Mesenchymal stem cell (in vitro differentiated cells and primary cell): ENCODE results near the gene SNX25.

Source experiments
- DNase-seq: peaks from one replicate; pipeline ENCODE4 v3.0.0-alpha.2; 2013
- H2AFZ ChIP-seq: one replicate; pipeline ENCODE4 v1.6.1; 2013; ENCODE audit warnings: low read depth, mild to moderate bottlenecking, control low read depth, inconsistent platforms, low read length, moderate library complexity
- H2AK5ac ChIP-seq: 2 replicates; pipeline ENCODE4 v1.6.1; 2013; ENCODE audit warnings: low read length, moderate library complexity, mild to moderate bottlenecking, inconsistent platforms; ENCODE audit not compliant: severe bottlenecking
- H2BK120ac ChIP-seq: one replicate; pipeline ENCODE4 v1.6.1; 2013; ENCODE audit warnings: low read depth, mild to moderate bottlenecking, inconsistent platforms, low read length, moderate library complexity
- H2BK12ac ChIP-seq, 2 experiments: one replicate each; pipeline ENCODE4 v1.6.1; 2013; ENCODE audit warnings: inconsistent platforms in 2 of 2, low read length in 2 of 2, mild to moderate bottlenecking in 2 of 2, moderate library complexity in 2 of 2, control low read depth in 1 of 2
- H2BK15ac ChIP-seq: one replicate; pipeline ENCODE4 v1.6.1; 2013; ENCODE audit warnings: mild to moderate bottlenecking, low read depth, inconsistent platforms; ENCODE audit not compliant: poor library complexity, severe bottlenecking
- H2BK5ac ChIP-seq: 2 replicates; pipeline ENCODE4 v1.6.1; 2013; ENCODE audit warnings: low read depth, mild to moderate bottlenecking, low read length, control low read depth, inconsistent platforms; ENCODE audit not compliant: poor library complexity, severe bottlenecking
- H3K14ac ChIP-seq, 2 experiments: one replicate each; pipeline ENCODE4 v1.6.1; 2013; ENCODE audit warnings: inconsistent platforms in 2 of 2, low read length in 2 of 2, control low read depth in 1 of 2, mild to moderate bottlenecking in 1 of 2, moderate library complexity in 1 of 2
- H3K18ac ChIP-seq, 2 experiments: one replicate each; pipeline ENCODE4 v1.6.1; 2013; ENCODE audit warnings: inconsistent platforms in 2 of 2, low read length in 2 of 2, control low read depth in 1 of 2, low read depth in 1 of 2, mild to moderate bottlenecking in 1 of 2
- H3K23ac ChIP-seq, 2 experiments: one replicate each; pipeline ENCODE4 v1.6.1; 2013; ENCODE audit warnings: inconsistent platforms in 2 of 2, low read length in 2 of 2, mild to moderate bottlenecking in 2 of 2, moderate library complexity in 2 of 2, control low read depth in 1 of 2
- H3K27ac ChIP-seq: 2 replicates; pipeline ENCODE4 v1.5.1; 2013; ENCODE audit warnings: mild to moderate bottlenecking, moderate library complexity, low read length, control low read depth, inconsistent platforms; ENCODE audit not compliant: poor library complexity, severe bottlenecking
- H3K27me3 ChIP-seq, 2 experiments: 2 replicates each; pipeline versions ENCODE4 v1.6.1 to v1.7.0; 2013; ENCODE audit warnings: low read length in 2 of 2, mild to moderate bottlenecking in 2 of 2, moderate library complexity in 2 of 2, control low read depth in 1 of 2, inconsistent platforms in 1 of 2; ENCODE audit not compliant: control insufficient read depth in 1 of 2, insufficient read depth in 1 of 2
- H3K36me3 ChIP-seq, 2 experiments: 2 replicates each; pipeline versions ENCODE4 v1.6.1 to v1.7.0; 2013; ENCODE audit warnings: low read length in 2 of 2, control low read depth in 1 of 2, inconsistent platforms in 1 of 2, low read depth in 1 of 2, mild to moderate bottlenecking in 1 of 2; ENCODE audit not compliant: insufficient read depth in 2 of 2, control insufficient read depth in 1 of 2
- H3K4ac ChIP-seq, 2 experiments: one replicate each; pipeline ENCODE4 v1.6.1; 2013; ENCODE audit warnings: inconsistent platforms in 2 of 2, low read length in 2 of 2, mild to moderate bottlenecking in 2 of 2, moderate library complexity in 2 of 2, control low read depth in 1 of 2, low read depth in 1 of 2
- H3K4me1 ChIP-seq: 2 replicates; pipeline ENCODE4 v1.6.1; 2013; ENCODE audit warnings: low read depth, low read length, control low read depth; ENCODE audit not compliant: control insufficient read depth, insufficient read depth
- H3K4me2 ChIP-seq: 2 replicates; pipeline ENCODE4 v1.6.1; 2013; ENCODE audit warnings: low read length, mild to moderate bottlenecking, inconsistent platforms; ENCODE audit not compliant: poor library complexity, severe bottlenecking
- H3K4me3 ChIP-seq, 2 experiments: 2 replicates each; pipeline versions ENCODE4 v1.5.1 to v1.7.0; 2013; ENCODE audit warnings: low read length in 2 of 2, mild to moderate bottlenecking in 2 of 2, control low read depth in 1 of 2, low read depth in 1 of 2; ENCODE audit not compliant: insufficient read depth in 1 of 2
- H3K79me1 ChIP-seq: replicated peaks from 2 replicates; pipeline ENCODE4 v1.6.1; 2013; ENCODE audit warnings: mild to moderate bottlenecking, control low read depth, low read length, inconsistent platforms; ENCODE audit not compliant: poor library complexity, severe bottlenecking
- H3K9ac ChIP-seq: 2 replicates; pipeline ENCODE4 v1.7.0; 2013; ENCODE audit warnings: mild to moderate bottlenecking, low read length, moderate library complexity
- H3K9me3 ChIP-seq: 2 replicates; pipeline ENCODE4 v1.7.0; 2013; ENCODE audit warnings: mild to moderate bottlenecking, low read length; ENCODE audit not compliant: control insufficient read depth
- H4K8ac ChIP-seq: one replicate; pipeline ENCODE4 v1.6.1; 2013; ENCODE audit warnings: inconsistent platforms, mild to moderate bottlenecking, low read length, moderate library complexity
- H4K91ac ChIP-seq: one replicate; pipeline ENCODE4 v1.6.1; 2013; ENCODE audit warnings: mild to moderate bottlenecking, low read length, inconsistent platforms
- WGBS: methylation state at CpG from one replicate; pipeline ENCODE4 v1.1.7; 2013; ENCODE audit warnings: mixed read lengths; 5-methylcytosine and 5-hydroxymethylcytosine counted together

Gene SNX25

GRCh38 chr4:185261946-185262345, 52.5 kb downstream of the SNX25 start:
- Histone ChIP-seq H3K36me3 (peaks cover 3 to 14% of the 10 kb centered on the region in 2 experiments), H3K27me3 (no peaks in the 10 kb centered on the region), H3K23ac (no peak overlapping the region), H3K4me3 (no peak overlapping the region), H4K8ac (no peak overlapping the region), H3K9me3 (no peaks in the 10 kb centered on the region), H2BK12ac (peak overlapping the region in 1 of 2 experiments; percentile 69), H3K18ac (no peak overlapping the region), H2BK5ac (no peak overlapping the region), H3K27ac (no peak overlapping the region), H3K14ac (no peak overlapping the region), H3K79me1 (peaks cover 19% of the 10 kb centered on the region), H3K4me1 (peaks cover 10% of the 10 kb centered on the region), H2BK120ac (no peak overlapping the region), H2BK15ac (no peak overlapping the region), H3K4me2 (no peak overlapping the region), H4K91ac (no peak overlapping the region), H2AFZ (no peak overlapping the region), H3K9ac (no peak overlapping the region), H2AK5ac (no peak overlapping the region), H3K4ac (no peak overlapping the region)
- WGBS = 66% methylated on average over 3 of the region's 4 CpGs
- peak; percentile 41 for DNase-seq

- H3K79me1 ChIP-seq = peaks cover 13% of the 10 kb centered on the region
- H4K8ac ChIP-seq = no peak overlapping the region
- no peak for DNase-seq
- 89% methylated on average over 1 of the region's 2 CpGs for WGBS
- no peak overlapping the region for H4K91ac ChIP-seq
- no peak overlapping the region for H2BK5ac ChIP-seq
- H2AFZ ChIP-seq = no peak overlapping the region
- no peak overlapping the region for H2BK120ac ChIP-seq
- no peak overlapping the region for H3K9ac ChIP-seq
- H3K27ac ChIP-seq = no peak overlapping the region
- no peak overlapping the region for H2AK5ac ChIP-seq
- H3K4me1 ChIP-seq = peaks cover 8% of the 10 kb centered on the region
- H3K4ac ChIP-seq = no peak overlapping the region
- H3K4me2 ChIP-seq = no peak overlapping the region
- no peak overlapping the region for H2BK15ac ChIP-seq
- no peak overlapping the region for H2BK12ac ChIP-seq
- no peak overlapping the region for H3K4me3 ChIP-seq
- H3K23ac ChIP-seq = no peak overlapping the region
- peaks cover 0 to 22% of the 10 kb centered on the region in 2 experiments for H3K36me3 ChIP-seq
- H3K18ac ChIP-seq = no peak overlapping the region
- H3K27me3 ChIP-seq = no peaks in the 10 kb centered on the region
- no peak overlapping the region for H3K14ac ChIP-seq
- no peaks in the 10 kb centered on the region for H3K9me3 ChIP-seq
These were observed 54.0 kb downstream of the SNX25 start for GRCh38 chr4:185263419-185263818.

GRCh38 chr4:185265942-185266341, 56.5 kb downstream of the SNX25 start:
- H2BK12ac ChIP-seq = no peak overlapping the region
- H4K91ac ChIP-seq = no peak overlapping the region
- H2BK120ac ChIP-seq = no peak overlapping the region
- peaks cover 0 to 38% of the 10 kb centered on the region in 2 experiments for H3K36me3 ChIP-seq
- no peak overlapping the region for H2BK5ac ChIP-seq
- H3K23ac ChIP-seq = no peak overlapping the region
- no peak overlapping the region for H3K18ac ChIP-seq
- H2BK15ac ChIP-seq = no peak overlapping the region
- no peak overlapping the region for H2AK5ac ChIP-seq
- H4K8ac ChIP-seq = no peak overlapping the region
- no peaks in the 10 kb centered on the region for H3K9me3 ChIP-seq
- no peak overlapping the region for H3K4me2 ChIP-seq
- H3K9ac ChIP-seq = no peak overlapping the region
- peaks cover 6% of the 10 kb centered on the region for H3K4me1 ChIP-seq
- no peaks in the 10 kb centered on the region for H3K27me3 ChIP-seq
- H3K4ac ChIP-seq = no peak overlapping the region
- H3K4me3 ChIP-seq = no peak overlapping the region
- H3K14ac ChIP-seq = no peak overlapping the region
- WGBS = 21% methylated on average over 1 of the region's 1 CpG
- H2AFZ ChIP-seq = no peak overlapping the region
- peak overlapping the region; percentile 79 for H3K27ac ChIP-seq
- DNase-seq = peak; percentile 74
- H3K79me1 ChIP-seq = peaks cover 10% of the 10 kb centered on the region

GRCh38 chr4:185269286-185269685, 59.9 kb downstream of the SNX25 start:
- DNase-seq = no peak
- H4K91ac ChIP-seq = no peak overlapping the region
- no peak overlapping the region for H4K8ac ChIP-seq
- no peak overlapping the region for H2AFZ ChIP-seq
- H3K27me3 ChIP-seq = no peaks in the 10 kb centered on the region
- H2BK5ac ChIP-seq = no peak overlapping the region
- no peaks in the 10 kb centered on the region for H3K9me3 ChIP-seq
- peaks cover 18% of the 10 kb centered on the region for H3K79me1 ChIP-seq
- no peak overlapping the region for H3K18ac ChIP-seq
- peaks cover 8% of the 10 kb centered on the region for H3K4me1 ChIP-seq
- no peak overlapping the region for H2BK15ac ChIP-seq
- H2BK120ac ChIP-seq = no peak overlapping the region
- H3K4me3 ChIP-seq = no peak overlapping the region
- H3K9ac ChIP-seq = no peak overlapping the region
- no peak overlapping the region for H3K4ac ChIP-seq
- no peak overlapping the region for H3K23ac ChIP-seq
- 37% methylated on average over 3 of the region's 4 CpGs for WGBS
- H3K14ac ChIP-seq = no peak overlapping the region
- H3K4me2 ChIP-seq = no peak overlapping the region
- H3K27ac ChIP-seq = no peak overlapping the region
- no peak overlapping the region for H2AK5ac ChIP-seq
- peaks cover 0 to 35% of the 10 kb centered on the region in 2 experiments for H3K36me3 ChIP-seq
- H2BK12ac ChIP-seq = no peak overlapping the region
